ENCODE data around the gene OR13C9.
"Not testable (repeated sequence)": the region's sequence is repeated elsewhere in the genome, so short reads cannot be mapped to it uniquely, and the experiment has no call there.

Gene OR13C9

GRCh38 chr9:104617418-104617817 is 586 bp downstream of the OR13C9 start:
- H3K27me3 ChIP-seq (ENCODE audit: insufficient read depth, low read depth): no peaks in the 10 kb centered on the region

GRCh38 chr9:104611213-104611612 is 6.8 kb downstream of the OR13C9 start:
- H4K20me1 ChIP-seq (ENCODE audit: insufficient read depth): no peaks in the 10 kb centered on the region
- no peak overlapping the region for H3K9ac ChIP-seq
- H3K4me3 ChIP-seq (IDR thresholded peaks at IDR 0.05; ENCODE audit: insufficient read depth, low read depth, low read length): no peak overlapping the region
- H3K27ac ChIP-seq: no peak overlapping the region
- H3K4me1 ChIP-seq (ENCODE audit: low read depth, poor library complexity, severe bottlenecking): no peaks in the 10 kb centered on the region
- no peak overlapping the region for H3K4me2 ChIP-seq
- H3K36me3 ChIP-seq (ENCODE audit: insufficient read depth): no peaks in the 10 kb centered on the region
- no peaks in the 10 kb centered on the region for H3K79me2 ChIP-seq (ENCODE audit: insufficient read depth, low read depth)
- TF ChIP-seq, protein P1, sequence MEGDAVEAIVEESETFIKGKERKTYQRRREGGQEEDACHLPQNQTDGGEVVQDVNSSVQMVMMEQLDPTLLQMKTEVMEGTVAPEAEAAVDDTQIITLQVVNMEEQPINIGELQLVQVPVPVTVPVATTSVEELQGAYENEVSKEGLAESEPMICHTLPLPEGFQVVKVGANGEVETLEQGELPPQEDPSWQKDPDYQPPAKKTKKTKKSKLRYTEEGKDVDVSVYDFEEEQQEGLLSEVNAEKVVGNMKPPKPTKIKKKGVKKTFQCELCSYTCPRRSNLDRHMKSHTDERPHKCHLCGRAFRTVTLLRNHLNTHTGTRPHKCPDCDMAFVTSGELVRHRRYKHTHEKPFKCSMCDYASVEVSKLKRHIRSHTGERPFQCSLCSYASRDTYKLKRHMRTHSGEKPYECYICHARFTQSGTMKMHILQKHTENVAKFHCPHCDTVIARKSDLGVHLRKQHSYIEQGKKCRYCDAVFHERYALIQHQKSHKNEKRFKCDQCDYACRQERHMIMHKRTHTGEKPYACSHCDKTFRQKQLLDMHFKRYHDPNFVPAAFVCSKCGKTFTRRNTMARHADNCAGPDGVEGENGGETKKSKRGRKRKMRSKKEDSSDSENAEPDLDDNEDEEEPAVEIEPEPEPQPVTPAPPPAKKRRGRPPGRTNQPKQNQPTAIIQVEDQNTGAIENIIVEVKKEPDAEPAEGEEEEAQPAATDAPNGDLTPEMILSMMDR (conservative IDR thresholded peaks at IDR 0.05; ENCODE audit: low read depth, low read length): no peak
- H3K27me3 ChIP-seq (ENCODE audit: insufficient read depth, low read depth): no peaks in the 10 kb centered on the region
- no peak overlapping the region for H2AFZ ChIP-seq (ENCODE audit: low read depth)

More at GRCh38 chr9:104617418-104617817, 586 bp downstream of the OR13C9 start:
- Histone ChIP-seq H3K4me1 (ENCODE audit: low read depth, poor library complexity, severe bottlenecking) (no peaks in the 10 kb centered on the region), H3K36me3 (ENCODE audit: insufficient read depth) (no peaks in the 10 kb centered on the region), H3K9ac (no peak overlapping the region), H3K27ac (no peak overlapping the region), H3K4me3 (IDR thresholded peaks at IDR 0.05; ENCODE audit: insufficient read depth, low read depth, low read length) (no peak overlapping the region), H4K20me1 (ENCODE audit: insufficient read depth) (no peaks in the 10 kb centered on the region), H3K79me2 (ENCODE audit: insufficient read depth, low read depth) (no peaks in the 10 kb centered on the region), H3K4me2 (no peak overlapping the region), H2AFZ (ENCODE audit: low read depth) (no peak overlapping the region)
- TF ChIP-seq, protein P1 (conservative IDR thresholded peaks at IDR 0.05; ENCODE audit: low read depth, low read length): no peak

- Histone ChIP-seq H4K20me1 (ENCODE audit: insufficient read depth) (no peaks in the 10 kb centered on the region), H3K27me3 (ENCODE audit: insufficient read depth, low read depth) (no peaks in the 10 kb centered on the region), H2AFZ (ENCODE audit: low read depth) (no peak overlapping the region), H3K4me1 (ENCODE audit: low read depth, poor library complexity, severe bottlenecking) (no peaks in the 10 kb centered on the region), H3K4me3 (IDR thresholded peaks at IDR 0.05; ENCODE audit: insufficient read depth, low read depth, low read length) (no peak overlapping the region), H3K9ac (no peak overlapping the region), H3K27ac (no peak overlapping the region), H3K79me2 (ENCODE audit: insufficient read depth, low read depth) (no peaks in the 10 kb centered on the region), H3K36me3 (ENCODE audit: insufficient read depth) (no peaks in the 10 kb centered on the region), H3K4me2 (no peak overlapping the region)
- TF ChIP-seq, protein P1 (conservative IDR thresholded peaks at IDR 0.05; ENCODE audit: low read depth, low read length): peak; percentile 42; the same call in 1 of the 2 replicates
Observed at GRCh38 chr9:104608336-104608735, 9.7 kb downstream of the OR13C9 start.

DNA sequence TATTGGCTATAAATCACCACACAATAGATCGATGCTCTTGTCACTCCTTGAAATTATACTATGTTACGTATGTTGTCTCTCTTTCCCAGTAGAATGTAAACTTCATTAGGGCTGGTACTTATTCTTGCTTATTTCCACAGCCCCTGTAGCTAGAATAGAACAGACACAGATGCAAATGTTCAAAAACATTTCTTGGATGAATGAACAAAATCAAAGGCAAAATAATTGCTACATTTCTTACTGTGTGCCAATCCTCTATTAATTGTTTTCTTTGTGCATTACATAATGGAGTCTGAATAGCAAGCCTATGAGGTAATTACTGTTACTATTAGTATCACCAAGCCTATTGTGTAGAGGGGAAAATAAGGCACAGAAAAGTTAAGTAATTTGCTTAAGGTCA is 11.9 kb downstream of the OR13C9 start:
- H3K4me2 ChIP-seq: no peak overlapping the region

DNA sequence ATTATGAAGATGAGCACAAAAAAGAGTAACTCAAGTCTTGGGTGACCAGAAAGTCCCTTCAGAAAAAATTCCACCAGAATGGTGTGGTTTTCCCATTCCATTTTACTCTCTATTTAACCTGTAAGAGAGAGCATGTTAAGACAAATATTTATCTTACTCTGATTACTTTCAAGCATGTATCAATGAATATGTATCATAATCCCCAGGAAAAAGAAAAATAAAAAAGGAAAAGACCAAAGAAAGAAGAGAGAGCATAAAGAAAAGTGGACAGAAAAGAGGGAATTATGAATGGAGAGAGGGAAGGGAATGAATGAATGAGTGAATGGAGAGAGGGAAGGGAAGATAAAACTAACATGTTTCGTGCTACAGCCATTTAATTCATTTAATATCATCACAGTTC is 12.5 kb downstream of the OR13C9 start, which contains the start of gene OR13C2:
Gene OR13C2 (minus strand): TSS at position 101 of the 400 bp plus-strand sequence. CDS start 0 bp downstream, at position 101.
- H3K4me1 ChIP-seq (ENCODE audit: low read depth, poor library complexity, severe bottlenecking); H3K36me3 ChIP-seq (ENCODE audit: insufficient read depth); H3K27ac ChIP-seq; H3K4me2 ChIP-seq; H4K20me1 ChIP-seq (ENCODE audit: insufficient read depth); H3K27me3 ChIP-seq (ENCODE audit: insufficient read depth, low read depth); H3K9ac ChIP-seq; H3K79me2 ChIP-seq (ENCODE audit: insufficient read depth, low read depth); H3K4me3 ChIP-seq (IDR thresholded peaks at IDR 0.05; ENCODE audit: insufficient read depth, low read depth, low read length); H2AFZ ChIP-seq (ENCODE audit: low read depth): not testable (repeated sequence)

More for the DNA sequence above, 11.9 kb downstream of the OR13C9 start:
- H2AFZ ChIP-seq (ENCODE audit: low read depth): no peak overlapping the region
- no peaks in the 10 kb centered on the region for H4K20me1 ChIP-seq (ENCODE audit: insufficient read depth)
- H3K27ac ChIP-seq: no peak overlapping the region
- no peak overlapping the region for H3K9ac ChIP-seq
- H3K36me3 ChIP-seq (ENCODE audit: insufficient read depth): no peaks in the 10 kb centered on the region
- no peaks in the 10 kb centered on the region for H3K79me2 ChIP-seq (ENCODE audit: insufficient read depth, low read depth)
- no peaks in the 10 kb centered on the region for H3K4me1 ChIP-seq (ENCODE audit: low read depth, poor library complexity, severe bottlenecking)
- no peaks in the 10 kb centered on the region for H3K27me3 ChIP-seq (ENCODE audit: insufficient read depth, low read depth)
- TF ChIP-seq, protein P1 (conservative IDR thresholded peaks at IDR 0.05; ENCODE audit: low read depth, low read length): no peak
- H3K4me3 ChIP-seq (IDR thresholded peaks at IDR 0.05; ENCODE audit: insufficient read depth, low read depth, low read length): no peak overlapping the region
